HG03439 (cell line): ENCODE data around the gene CABP1.

Experiments used
- ATAC-seq: cut with Tn5 transposase; IDR thresholded peaks from one replicate; pipeline ENCODE4 v1.9.1; 2021; ENCODE audit warnings: mild to moderate bottlenecking, moderate library complexity; ENCODE audit not compliant: unreplicated experiment

CABP1 gene

DNA sequence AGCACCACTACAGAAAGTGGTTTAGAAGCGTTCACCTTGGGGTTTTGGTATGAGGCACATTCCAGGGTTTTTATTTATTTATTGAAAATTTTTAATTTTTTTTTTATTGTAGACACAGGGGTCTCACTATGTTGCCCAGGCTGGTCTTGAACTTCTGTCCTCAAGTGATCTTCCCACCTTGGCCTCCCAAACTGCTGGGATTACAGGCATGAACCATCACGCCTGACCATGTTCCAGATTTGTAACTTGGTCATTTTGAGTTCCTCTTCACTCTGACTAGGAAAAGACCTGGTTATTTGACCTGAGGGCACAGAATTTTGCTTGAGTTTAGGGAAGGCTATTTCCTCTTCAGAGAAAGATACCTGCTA is 49.6 kb downstream of the CABP1 start:
- no peak for ATAC-seq

DNA sequence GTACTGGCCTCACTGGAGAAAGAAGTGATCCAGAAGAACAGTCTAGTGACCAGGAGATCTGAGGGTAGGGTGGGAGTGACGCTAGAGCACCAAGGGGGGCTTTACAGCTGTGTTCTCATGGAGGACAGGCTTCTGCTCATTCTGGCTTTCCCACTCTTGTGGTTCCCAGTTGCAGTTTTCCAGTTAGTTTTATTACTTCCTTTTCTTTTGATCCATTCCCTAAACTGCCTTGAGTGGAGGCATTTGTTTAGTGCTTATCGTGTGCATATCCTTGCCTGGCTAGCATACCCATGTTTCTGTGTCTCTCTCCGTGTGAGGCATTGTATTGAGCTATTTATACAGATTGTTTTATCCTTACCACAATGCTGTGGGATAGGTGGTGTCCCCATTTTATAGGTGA is 50.6 kb downstream of the CABP1 start:
- no peak for ATAC-seq

DNA sequence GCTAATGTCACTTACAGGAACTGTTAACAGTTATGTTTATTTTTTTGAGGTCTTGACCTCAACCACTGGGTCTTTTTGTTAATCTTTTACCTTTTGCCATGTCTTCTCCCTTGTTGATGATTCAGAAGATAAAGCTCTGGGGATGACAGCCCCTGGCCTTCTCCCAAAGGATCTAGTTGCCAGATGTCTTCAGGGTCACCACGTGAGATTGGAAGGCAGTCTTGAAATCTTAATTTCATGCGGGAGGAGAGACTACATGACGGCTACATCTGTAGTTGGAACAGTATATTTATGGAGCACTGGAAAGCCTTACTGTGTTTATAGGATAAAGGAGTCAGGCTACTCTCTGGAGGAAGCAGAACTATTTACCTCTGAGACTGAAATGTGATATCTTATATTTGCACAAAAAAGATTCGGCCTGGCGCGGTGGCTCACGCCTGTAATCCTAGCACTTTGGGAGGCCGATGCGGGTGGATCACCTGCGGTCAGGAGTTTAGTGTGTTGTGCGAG is 52.2 kb downstream of the CABP1 start:
- no peak for ATAC-seq

DNA sequence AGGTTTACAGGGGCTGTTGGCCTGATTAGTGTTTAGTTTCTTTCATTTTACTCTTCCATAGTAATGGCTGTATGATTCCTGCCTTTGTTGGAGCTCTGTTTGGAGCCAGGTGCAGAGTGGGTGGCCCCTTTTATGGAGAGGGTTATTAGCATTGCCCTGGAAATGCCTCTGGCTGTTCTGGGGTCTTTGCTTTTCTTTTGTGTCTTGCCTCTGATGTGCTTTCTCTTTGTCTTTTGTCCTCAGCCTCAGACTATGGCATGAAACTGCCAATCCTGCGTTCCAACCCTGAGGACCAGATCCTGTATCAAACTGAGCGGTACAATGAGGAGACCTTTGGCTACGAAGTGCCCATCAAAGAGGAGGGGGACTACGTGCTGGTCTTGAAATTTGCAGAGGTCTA is 53.4 kb downstream of the CABP1 start:
- ATAC-seq: no peak

DNA sequence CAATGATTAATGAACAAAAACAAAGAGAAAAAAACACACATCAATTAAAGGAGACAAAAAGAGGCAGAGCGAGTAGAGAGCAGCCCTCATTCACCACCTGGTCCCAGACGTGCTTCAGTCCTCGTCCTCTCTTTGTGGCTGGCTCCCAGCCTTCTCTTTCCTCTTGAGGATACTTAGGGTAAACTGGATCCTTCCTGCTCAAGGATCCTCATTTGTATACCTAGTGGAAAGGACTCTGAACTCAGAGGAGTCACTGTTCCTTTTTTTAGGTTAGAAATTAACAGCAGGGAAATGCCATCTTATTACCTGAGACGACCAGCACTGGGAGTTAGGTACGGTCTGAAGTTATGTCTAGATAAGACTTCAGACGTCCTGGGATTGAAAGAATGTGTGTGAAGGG is 56.2 kb downstream of the CABP1 start:
- no peak for ATAC-seq

DNA sequence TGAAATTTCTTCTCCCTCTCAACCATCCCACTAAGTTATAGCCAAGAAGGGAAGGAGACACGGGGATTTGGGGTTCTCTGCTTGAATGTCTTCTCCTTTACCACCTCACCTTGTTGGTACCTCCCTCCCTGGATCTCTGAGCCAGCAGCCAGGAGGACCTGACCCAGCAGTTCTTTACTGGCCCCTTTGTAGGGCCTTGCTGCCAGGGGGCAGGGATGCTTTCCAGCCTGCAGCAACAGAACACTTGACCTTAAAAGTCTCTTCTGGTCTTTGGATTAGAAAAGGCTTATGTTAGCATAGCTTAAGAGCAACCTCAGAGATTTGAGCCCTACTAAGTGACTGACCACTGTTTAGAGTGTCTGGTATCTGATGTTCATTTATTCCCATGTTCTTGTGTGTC is 56.9 kb downstream of the CABP1 start:
- no peak for ATAC-seq

DNA sequence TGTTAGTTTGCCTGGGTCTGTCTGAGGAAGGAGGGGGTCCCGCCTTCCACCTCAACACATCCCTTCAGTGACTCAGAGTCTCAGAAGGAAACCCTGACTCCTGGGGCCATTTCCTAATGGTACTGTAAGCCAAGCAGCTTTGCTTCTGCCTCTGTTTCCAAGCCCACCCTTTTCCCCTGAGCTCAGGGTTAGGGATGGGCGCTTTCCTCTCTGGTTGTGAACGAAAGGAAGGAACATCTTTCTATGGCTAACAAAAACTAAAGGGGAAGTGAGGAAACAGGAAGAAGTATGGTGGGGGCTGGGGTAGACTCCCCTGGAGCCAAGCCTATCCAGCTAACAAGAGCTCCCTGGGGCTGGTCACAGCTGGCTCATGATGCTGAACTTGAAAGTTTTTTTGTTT is 58.2 kb downstream of the CABP1 start:
- no peak for ATAC-seq

DNA sequence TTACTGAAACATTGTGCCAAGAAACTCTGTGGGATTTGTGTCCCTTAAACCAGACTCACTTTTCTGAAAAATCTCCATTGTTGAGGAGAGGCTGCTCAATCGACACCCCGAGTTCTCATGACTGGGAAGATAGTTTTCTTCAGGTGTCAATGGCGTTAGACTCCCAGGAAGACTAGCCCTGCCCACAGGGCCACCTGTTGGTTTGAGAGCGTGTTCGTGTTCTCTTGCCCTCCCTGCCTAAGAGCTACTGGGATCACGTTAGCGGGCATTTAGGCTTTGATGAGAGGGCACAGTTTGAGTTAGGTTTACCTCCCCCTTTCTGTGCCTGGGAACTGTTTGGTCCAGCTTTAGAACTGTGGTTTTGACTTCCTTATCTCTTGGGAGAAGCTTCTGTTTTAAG is 59.1 kb downstream of the CABP1 start:
- no peak for ATAC-seq

DNA sequence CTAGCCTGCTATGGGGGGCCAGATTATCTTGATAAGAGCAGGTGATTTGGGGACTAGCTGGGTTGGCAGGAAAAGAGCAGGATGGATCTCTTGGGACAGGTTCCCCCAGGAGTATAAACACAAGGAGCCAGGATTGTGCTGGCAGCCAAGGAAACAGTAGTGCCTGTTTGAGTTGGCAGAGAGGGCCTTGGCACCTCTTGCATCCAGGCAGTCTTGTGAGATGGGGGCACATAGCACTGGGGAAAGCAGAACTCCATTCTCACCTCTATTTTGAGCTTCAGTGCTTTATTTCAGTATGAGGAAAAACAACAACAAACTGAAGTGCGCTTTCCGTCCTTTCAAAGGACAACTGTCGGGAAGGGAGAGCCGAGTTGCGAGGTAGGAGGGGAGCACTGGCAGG is 60.5 kb downstream of the CABP1 start:
- ATAC-seq: no peak

DNA sequence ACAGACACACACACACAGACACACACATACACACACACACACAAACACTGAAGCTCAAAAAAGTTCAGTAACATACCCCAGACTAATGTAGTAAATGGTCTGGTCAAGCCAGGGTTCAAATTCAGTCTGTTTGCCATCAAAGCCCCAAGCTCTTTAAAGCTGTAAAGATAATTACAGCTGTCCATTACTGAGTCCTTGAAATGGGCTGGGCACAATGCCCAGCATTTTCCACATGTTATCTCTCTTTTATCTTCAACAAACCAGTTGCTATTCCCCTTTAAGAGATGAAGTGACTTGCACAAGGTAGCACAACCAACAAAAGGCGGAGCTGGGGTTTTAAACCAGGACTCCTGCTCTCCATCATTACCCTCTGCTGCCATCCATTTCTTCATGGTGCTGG is 62.2 kb downstream of the CABP1 start:
- no peak for ATAC-seq

DNA sequence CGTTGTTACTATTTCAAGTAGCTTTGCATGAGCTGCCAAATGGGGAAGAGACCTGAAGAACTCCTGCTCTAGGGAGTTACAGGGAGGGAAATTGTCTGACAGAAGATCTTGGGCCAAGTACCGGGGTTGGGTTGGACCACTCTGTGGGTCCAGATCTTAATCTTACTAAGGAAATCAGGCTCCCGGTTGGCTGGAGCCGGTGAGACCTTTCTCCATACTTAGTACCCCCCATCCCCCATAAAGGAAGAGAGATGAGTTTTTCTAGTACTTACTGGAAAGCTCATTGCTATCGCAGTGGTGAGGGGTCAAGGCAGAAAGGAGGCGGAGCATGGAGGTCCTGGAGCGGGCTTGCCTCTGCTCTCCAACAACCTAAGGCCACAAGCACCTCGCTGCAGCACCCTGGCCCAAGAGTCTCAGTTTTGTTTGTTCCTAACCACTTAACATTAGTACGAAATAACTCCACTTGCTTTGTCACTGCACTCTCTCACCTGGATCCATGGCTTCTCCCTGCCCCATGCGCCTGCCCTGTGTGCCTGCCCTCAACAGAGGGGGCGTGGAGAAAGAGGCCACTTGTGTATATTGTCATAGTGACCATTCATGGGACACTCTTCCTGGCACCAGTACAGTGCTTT is 63.0 kb downstream of the CABP1 start:
- no peak for ATAC-seq

DNA sequence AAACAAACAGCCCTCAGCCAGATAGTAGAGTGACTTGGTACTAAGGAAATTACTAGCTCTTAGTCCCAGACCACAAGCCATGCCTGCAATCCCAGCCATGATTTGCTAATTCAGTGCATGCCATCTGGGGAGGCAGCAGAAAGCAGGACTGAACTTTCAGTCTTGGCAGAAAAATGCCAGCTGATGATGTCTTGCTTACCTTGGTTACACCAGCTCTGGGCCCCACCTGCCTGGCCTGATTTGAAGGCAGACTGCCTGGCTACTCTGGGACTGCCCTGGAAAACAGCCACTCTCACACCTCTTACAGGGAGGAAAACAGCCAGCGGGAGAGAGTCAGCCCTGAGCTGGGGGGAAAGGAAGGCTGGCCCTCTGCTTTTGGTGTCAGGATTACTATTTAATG is 65.2 kb downstream of the CABP1 start:
- ATAC-seq: no peak

DNA sequence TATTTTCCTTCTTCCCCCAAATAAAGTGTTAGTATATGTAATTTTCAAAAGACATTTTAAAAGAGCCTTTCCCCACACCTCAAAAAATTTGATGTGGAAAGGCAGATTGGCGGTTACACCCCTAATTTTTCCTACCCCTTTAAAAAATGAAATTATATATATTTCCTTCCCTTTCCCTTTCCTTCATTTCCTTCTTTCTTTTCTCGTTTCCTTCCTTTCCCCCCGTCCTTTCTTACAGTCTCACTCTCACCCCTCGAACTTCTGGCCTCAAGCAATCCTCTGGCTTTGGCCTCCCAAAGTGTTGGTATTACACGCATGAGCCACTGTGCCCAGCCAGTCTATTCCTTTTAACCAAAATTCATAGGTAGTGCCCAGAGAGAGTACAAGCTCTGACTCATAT is 65.6 kb downstream of the CABP1 start:
- no peak for ATAC-seq

DNA sequence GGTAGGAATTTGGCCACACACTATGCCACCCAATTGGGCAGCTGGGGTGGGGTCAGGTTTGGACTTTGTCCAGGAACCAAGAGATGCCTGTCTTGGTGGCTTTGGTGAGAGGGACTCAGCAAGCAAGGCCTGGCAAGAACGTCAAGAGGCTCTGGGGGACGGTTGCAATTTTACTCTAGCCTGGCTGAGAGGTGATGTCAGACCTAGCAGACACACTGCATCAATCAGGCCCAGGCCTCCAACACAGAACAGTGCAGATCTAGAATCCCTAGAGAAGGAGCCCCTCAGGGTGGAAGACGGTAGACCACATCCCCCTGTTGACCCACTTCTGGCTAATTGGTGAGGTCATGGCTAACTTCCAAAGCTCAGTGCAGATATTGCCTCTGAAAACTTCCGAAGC is 68.2 kb downstream of the CABP1 start:
- ATAC-seq: no peak

DNA sequence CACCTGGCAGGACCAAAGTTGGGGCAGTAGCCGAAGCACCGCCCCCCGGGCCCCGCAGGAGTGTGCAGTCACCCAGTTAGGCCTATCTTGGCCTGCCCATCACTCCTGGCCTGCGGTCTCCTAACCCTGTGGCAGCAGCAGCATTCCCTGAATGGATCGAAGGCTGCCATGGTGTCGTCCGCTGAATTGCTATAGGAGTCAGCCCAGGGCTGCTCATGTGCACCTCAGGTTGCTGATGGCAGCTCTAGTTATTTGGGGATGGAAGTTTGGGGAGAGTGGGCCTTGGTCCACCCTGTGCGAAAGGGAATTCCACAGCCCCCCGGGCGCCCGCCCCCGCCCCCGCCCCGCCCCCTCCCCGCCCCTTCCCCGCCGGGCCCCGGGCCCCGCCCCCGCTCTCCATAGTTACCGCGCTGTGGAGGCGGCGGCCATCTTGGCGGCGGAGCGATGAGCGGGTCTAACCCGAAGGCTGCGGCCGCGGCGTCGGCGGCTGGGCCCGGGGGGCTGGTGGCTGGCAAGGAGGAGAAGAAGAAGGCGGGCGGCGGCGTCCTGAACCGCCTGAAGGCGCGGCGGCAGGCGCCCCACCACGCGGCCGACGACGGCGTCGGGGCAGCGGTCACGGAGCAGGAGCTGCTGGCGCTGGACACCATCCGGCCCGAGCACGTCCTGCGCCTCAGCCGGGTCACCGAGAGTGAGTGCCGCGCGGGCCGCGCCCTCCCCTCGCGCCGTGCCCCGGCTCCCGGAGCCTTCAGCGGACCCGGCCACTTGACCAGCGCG is 69.8 kb downstream of the CABP1 start, which contains the start of gene UNC119B:
Gene UNC119B, plus strand, starts transcription at position 428 of the 774 bp plus-strand sequence. Its CDS starts 17 bp downstream, at position 445.
- ATAC-seq: peak; percentile 61

DNA sequence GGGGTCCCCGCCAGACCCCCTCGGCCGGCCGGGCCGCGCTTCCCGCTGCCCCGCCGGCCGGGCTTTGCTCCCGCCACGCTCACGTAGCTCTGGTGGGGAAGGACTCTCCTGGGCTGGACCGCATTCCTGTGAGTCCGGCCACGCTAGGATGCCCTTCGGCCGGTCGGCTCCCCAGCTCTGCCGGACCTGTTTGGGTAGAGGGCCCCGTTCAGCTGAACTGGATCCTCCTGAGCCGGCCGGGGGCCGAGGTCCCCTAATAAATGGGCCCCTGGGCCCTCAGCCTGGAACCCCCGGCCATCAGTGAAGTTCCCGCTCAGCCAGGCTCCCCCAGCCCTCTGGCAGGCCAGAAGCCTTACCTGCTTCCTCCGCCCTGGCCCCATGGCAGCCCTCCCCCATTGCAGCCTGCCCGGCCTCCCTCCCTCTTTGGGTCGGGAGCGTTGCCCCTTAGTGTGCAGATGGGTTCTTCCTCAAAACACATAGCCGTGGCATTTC is 70.4 kb downstream of the CABP1 start:
- ATAC-seq: peak; percentile 16

DNA sequence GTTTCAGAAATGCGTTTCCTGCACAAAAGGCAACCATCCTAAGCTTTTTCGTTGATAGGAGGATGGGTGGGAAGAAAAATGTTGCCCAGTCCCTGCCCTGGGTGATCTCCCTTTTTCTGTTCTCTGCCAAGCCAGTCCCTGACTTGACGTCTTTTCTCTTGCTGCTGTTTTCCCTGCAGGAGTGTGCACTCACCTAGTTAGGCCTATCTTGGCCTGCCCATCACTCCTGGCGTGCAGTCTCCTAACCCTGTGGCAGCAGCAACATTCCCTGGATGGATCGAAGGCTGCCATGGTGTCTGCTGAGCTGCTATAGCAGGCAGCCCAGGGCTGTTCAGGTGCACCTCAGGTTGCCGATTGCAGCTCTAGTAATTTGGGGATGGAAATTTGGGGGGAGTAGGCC is 71.0 kb downstream of the CABP1 start:
- no peak for ATAC-seq

DNA sequence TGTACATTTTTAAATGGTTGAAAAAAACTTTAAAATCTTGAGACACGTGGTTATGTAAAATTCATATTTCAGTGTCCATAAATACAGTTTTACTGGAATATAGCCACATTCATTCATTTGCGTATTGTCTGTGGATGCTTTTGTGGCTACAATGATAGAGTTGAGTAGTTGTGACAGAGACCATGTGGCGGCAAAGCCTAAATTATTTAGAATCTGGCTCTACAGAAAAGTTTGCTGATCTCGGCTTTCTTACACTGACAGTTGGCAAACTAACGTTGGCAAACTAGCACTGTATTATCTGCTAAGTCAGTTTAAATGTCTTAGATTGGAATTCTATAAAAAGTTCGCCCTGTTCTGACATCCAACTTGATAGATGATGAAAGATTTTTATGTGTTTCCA is 72.2 kb downstream of the CABP1 start:
- no peak for ATAC-seq

DNA sequence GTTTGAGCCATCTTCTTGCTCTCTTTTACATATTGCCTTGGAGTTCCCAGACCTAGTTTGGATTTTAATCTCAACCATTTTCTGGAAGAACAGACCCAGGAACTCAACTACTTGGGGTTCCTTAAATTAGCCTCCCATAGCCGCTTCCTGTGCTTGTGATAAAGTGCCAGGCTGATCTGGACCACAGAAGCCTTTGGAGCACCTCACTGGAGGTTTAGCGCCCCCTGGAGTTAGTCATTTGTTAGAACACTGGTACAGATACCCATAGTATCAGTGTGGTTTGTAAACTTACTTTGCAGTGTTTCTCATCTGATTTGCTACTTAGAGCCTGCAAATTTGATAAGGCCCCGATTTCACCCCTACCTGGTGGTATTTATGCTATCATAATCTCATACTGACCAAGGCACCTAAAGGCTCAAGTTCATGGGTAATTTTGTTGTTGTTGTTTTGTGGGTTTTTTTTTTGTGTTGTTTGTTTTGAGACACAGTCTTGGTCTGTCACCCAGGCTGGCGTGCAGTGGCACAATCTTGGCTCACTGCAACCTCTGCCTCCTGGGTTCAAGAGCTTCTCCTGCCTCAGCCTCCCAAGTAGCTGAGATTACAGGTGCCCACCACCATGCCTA is 73.5 kb downstream of the CABP1 start:
- peak; percentile 47 for ATAC-seq
